OCI-LY7 (cell line): ENCODE results near the gene MKI67. TPM values are rescaled to one million over a fixed set of nuclear protein-coding genes. Genes with fewer than 3 reads are reported as not detected.
A peak's percentile ranks its signal among the peaks of the same experiment; 100 is the strongest.

ENCODE experiments used
- BruUV-seq: library from RNA; stranded (reverse); fragments of 400-500 nt; replicated peaks from 2 replicates; lab custom pipeline; 2021; lab: Mats Ljungman, UMichigan
- CTCF ChIA-PET: fragments of 300-600 bp; sonication (Branson Sonifier 250); formaldehyde crosslinking; loops from one replicate; lab custom pipeline; 2022; ENCODE audit warnings: antibody characterized with exemption; ENCODE audit not compliant: unreplicated experiment; lab: Charles Lee
- POLR2A ChIA-PET: fragments of 300-600 bp; sonication (Branson Sonifier 250); formaldehyde crosslinking; loops from one replicate; lab custom pipeline; 2022; ENCODE audit warnings: antibody characterized with exemption; lab: Charles Lee
- DNase-seq: peaks from one replicate; pipeline ENCODE4 v3.0.0-alpha.2; 2015; ENCODE audit warnings: low spot score
- H2AFZ ChIP-seq: fragments of 200-600 bp; sonication (generic), shearing (Covaris generic); 2 replicates; pipeline ENCODE4 v1.6.1; 2014; ENCODE audit warnings: mild to moderate bottlenecking, antibody characterized with exemption, low read length, moderate library complexity
- H3K27ac ChIP-seq: fragments of 200-600 bp; sonication (generic); 2 replicates; pipeline ENCODE4 v1.5.1; 2014; ENCODE audit warnings: mixed run types, low read depth, mild to moderate bottlenecking, moderate library complexity, low read length, inconsistent platforms; ENCODE audit not compliant: poor library complexity, severe bottlenecking
- H3K36me3 ChIP-seq: fragments of 200-600 bp; sonication (generic); 2 replicates; pipeline ENCODE4 v1.6.1; 2014; ENCODE audit warnings: mild to moderate bottlenecking, antibody characterized with exemption, low read length, moderate library complexity, mixed read lengths; ENCODE audit not compliant: insufficient read depth
- H3K4me1 ChIP-seq: fragments of 200-600 bp; sonication (generic); 2 replicates; pipeline ENCODE4 v1.5.1; 2014; ENCODE audit warnings: mild to moderate bottlenecking, low read length; ENCODE audit not compliant: insufficient read depth, poor library complexity, severe bottlenecking
- H3K4me2 ChIP-seq: fragments of 200-600 bp; sonication (generic); 2 replicates; pipeline ENCODE4 v1.6.1; 2014; ENCODE audit warnings: mild to moderate bottlenecking, low read length
- H3K4me3 ChIP-seq: fragments of 200-600 bp; sonication (generic); 2 replicates; pipeline ENCODE4 v1.5.1; 2014; ENCODE audit warnings: mild to moderate bottlenecking, low read depth, low read length; ENCODE audit not compliant: poor library complexity, severe bottlenecking
- H3K79me2 ChIP-seq: fragments of 200-600 bp; sonication (generic); 2 replicates; pipeline ENCODE4 v1.6.1; 2016; ENCODE audit warnings: low read depth, mild to moderate bottlenecking, low read length, moderate library complexity, mixed read lengths; ENCODE audit not compliant: insufficient read depth
- H3K9me2 ChIP-seq: fragments of 200-600 bp; sonication (generic); 2 replicates; pipeline ENCODE4 v1.6.1; 2016; ENCODE audit warnings: mild to moderate bottlenecking, low read length, mixed read lengths; ENCODE audit not compliant: insufficient read depth
- H3K9me3 ChIP-seq: fragments of 200-600 bp; sonication (generic); 2 replicates; pipeline ENCODE4 v1.6.1; 2014; ENCODE audit warnings: mild to moderate bottlenecking, mixed run types, low read length, mixed read lengths
- H4K20me1 ChIP-seq: fragments of 200-600 bp; sonication (generic); 2 replicates; pipeline ENCODE4 v1.6.1; 2014; ENCODE audit warnings: mild to moderate bottlenecking, antibody characterized with exemption, low read length, moderate library complexity, mixed read lengths; ENCODE audit not compliant: insufficient read depth
- CTCF ChIP-seq: fragments of 200-600 bp; sonication (generic); conservative IDR thresholded peaks from 2 replicates; pipeline ENCODE4 v1.5.1; 2014; ENCODE audit warnings: mild to moderate bottlenecking, antibody characterized with exemption, low read length, moderate library complexity, mixed read lengths
- EZH2phosphoT487 ChIP-seq: fragments of 200-600 bp; sonication (generic); IDR thresholded peaks from 2 replicates; pipeline ENCODE4 v1.6.1; 2018; ENCODE audit warnings: low read depth, borderline replicate concordance, mild to moderate bottlenecking, mixed run types, antibody characterized with exemption, low read length, moderate library complexity, mixed read lengths
- intact Hi-C: fragments of 100-400 bp; cut with micrococcal nuclease; formaldehyde crosslinking; loops from one replicate; pipeline ENCODE4 v1.10.0; 2022; ENCODE audit not compliant: unreplicated experiment
- total RNA-seq, 2 experiments: library from RNA; depleted of rRNA in 1 of 2; stranded (reverse); fragments of >200 nt in 1 of 2; shearing (Covaris generic) in 1 of 2; gene quantifications; 2 replicates each; pipeline ENCODE4 v1.2.3, GENCODE V29; 2014 to 2022

MKI67 gene
- total RNA-seq, 2 experiments from 2014 or later, result 139 to 192 TPM

- Histone ChIP-seq H3K9me3 (no peaks in the 10 kb centered on the region), H3K4me2 (peak overlapping the region; percentile 95), H3K4me1 (peaks cover 38% of the 10 kb centered on the region), H3K4me3 (peak overlapping the region; percentile 92), H3K9me2 (no peaks in the 10 kb centered on the region), H2AFZ (no peak overlapping the region), H4K20me1 (peaks cover 35% of the 10 kb centered on the region), H3K79me2 (peaks cover 54% of the 10 kb centered on the region), H3K36me3 (peaks cover 50% of the 10 kb centered on the region), H3K27ac (peak overlapping the region; percentile 72)
- DNase-seq, result peak; percentile 47
- no TSS peak for BruUV-seq
- intact Hi-C loops, result no loop called here
- POLR2A ChIA-PET, result interaction anchor here (0.8 to 1.5 kb wide), 5 partner anchors 8 to 19 kb away, joined by 3 to 10 read pairs (median 3); no protein-coding TSS in a partner anchor
- TF ChIP-seq CTCF (no peak), EZH2phosphoT487 (no peak)
- CTCF ChIA-PET, result interaction anchor here (0.7 kb wide), 1 partner anchor 114 kb away, joined by 3 read pairs; no protein-coding TSS in a partner anchor
Measured at GRCh38 chr10:128125416-128125943, 743 bp downstream of the MKI67 start.

- peak; percentile 22 for DNase-seq
- H3K9me3 ChIP-seq, result no peaks in the 10 kb centered on the region
- H3K36me3 ChIP-seq, result peaks cover 56% of the 10 kb centered on the region
- H3K27ac ChIP-seq, result peak overlapping the region; percentile 72
- no peaks in the 10 kb centered on the region for H3K9me2 ChIP-seq
- intact Hi-C loops, result no loop called here
- no peak for TF ChIP-seq CTCF
- TF ChIP-seq EZH2phosphoT487, result no peak
- peak overlapping the region; percentile 92 for H3K4me3 ChIP-seq
- H3K4me1 ChIP-seq, result peaks cover 38% of the 10 kb centered on the region
- peak overlapping the region; percentile 95 for H3K4me2 ChIP-seq
- no peak overlapping the region for H2AFZ ChIP-seq
- H4K20me1 ChIP-seq, result peaks cover 36% of the 10 kb centered on the region
- H3K79me2 ChIP-seq, result peaks cover 60% of the 10 kb centered on the region
- no TSS peak for BruUV-seq
- ChIA-PET CTCF (no interaction called here), POLR2A (interaction anchor here (0.9 to 1.2 kb wide), 3 partner anchors 8 to 18 kb away, joined by 3 to 5 read pairs (median 3); no protein-coding TSS in a partner anchor)
Measured at GRCh38 chr10:128124813-128125403, 1.3 kb downstream of the MKI67 start.

- Histone ChIP-seq H3K9me3 (no peaks in the 10 kb centered on the region), H3K9me2 (no peaks in the 10 kb centered on the region), H3K27ac (no peak overlapping the region), H3K4me3 (peak overlapping the region; percentile 92), H3K4me2 (peak overlapping the region; percentile 95), H3K36me3 (peaks cover 66% of the 10 kb centered on the region), H4K20me1 (peaks cover 46% of the 10 kb centered on the region), H3K79me2 (peaks cover 71% of the 10 kb centered on the region), H3K4me1 (peaks cover 38% of the 10 kb centered on the region), H2AFZ (no peak overlapping the region)
- ChIA-PET CTCF (no interaction called here), POLR2A (interaction anchor here (1.0 kb wide), 1 partner anchor 23 kb away, joined by 3 read pairs; no protein-coding TSS in a partner anchor)
- no TSS peak for BruUV-seq
- TF ChIP-seq EZH2phosphoT487 (no peak), CTCF (no peak)
- DNase-seq, result no peak
- intact Hi-C loops, result no loop called here
Measured at GRCh38 chr10:128123846-128124245, 2.4 kb downstream of the MKI67 start.
